NCI-H1694 treated with DMSO at 0.1 percent for 48 hours (cell line): ENCODE results near the gene RHBDD2.
"Not testable (repeated sequence)": the region's sequence is repeated elsewhere in the genome, so short reads cannot be mapped to it uniquely, and the experiment has no call there.

ENCODE experiments used
- DNase-seq: peaks from one replicate; lab custom pipeline; 2025; lab: John Stamatoyannopoulos, UW

Gene RHBDD2

GRCh38 chr7:75889223-75889825 is 10.5 kb downstream of the RHBDD2 start:
- no peak for DNase-seq

DNA sequence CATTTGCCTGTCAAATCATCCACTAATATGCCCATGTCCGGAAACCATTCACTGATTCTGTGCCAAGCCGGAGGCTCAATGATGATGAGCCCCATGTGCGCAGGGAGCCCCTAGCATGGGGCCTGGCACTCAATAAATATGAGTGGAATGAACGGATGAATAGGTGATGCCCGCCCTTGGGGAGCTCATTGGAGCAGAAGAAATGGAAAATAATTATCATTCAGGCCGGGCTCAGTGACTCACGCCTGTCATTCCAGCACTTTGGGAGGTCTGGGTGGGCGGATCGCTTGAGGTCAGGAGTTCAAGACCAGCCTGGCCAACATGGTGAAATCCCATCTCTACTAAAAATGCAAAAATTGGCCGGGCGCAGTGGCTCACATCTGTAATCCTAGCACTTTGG is 11.0 kb downstream of the RHBDD2 start:
- no peak for DNase-seq

DNA sequence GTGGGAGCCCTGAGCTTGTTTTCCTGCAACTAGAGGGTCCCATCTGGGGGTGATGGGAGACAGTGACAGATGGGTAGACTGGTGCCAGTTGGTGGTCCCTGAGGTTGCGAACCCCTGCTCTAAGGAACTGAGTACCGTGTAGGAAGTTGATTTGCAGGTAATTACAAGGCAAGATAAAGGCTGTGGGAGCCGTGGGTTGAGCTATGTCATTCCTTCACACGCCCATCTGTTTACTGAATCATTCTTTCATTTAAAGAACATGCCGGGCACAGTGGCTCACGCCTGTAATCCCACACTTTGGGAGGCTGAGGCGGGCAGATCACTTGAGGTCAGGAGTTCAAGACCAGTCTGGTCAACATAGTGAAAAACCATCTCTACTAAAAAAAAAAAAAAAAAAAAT is 12.4 kb downstream of the RHBDD2 start:
- not testable (repeated sequence) for DNase-seq

DNA sequence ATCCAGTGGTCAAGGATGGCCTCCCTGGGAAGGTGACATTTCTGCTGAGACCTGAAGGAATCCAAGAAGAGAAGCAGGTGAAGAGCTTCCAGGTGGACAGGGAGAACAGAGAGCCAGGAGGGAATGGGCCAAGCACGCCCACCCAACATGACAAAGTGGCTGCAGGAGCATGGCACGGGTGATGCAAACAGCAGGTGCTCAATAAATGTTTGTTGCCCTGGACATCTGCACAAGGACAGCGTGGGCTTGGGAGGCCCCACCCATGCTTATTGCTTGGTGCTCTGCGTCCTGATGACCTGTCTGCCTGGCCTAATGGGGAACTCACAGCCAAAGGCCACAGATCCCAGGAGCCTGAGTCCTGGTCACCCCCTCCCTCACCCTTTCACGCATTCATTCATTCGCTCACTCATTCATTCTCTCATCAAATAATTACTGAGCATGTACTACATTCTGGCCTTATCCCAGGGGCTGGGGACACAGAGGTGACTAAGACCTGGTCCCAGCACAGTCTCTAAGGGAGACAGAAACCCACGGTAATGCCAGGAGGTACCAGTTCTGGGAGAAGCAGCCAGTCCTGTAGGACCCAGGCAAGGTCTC is 13.1 kb downstream of the RHBDD2 start:
- DNase-seq, result no peak

- DNase-seq, result no peak
These were observed 13.9 kb downstream of the RHBDD2 start for GRCh38 chr7:75892634-75893272.

GRCh38 chr7:75896803-75897327 is 18.0 kb downstream of the RHBDD2 start:
- no peak for DNase-seq

- no peak for DNase-seq
These were observed 21.9 kb downstream of the RHBDD2 start for GRCh38 chr7:75900617-75901315.

DNA sequence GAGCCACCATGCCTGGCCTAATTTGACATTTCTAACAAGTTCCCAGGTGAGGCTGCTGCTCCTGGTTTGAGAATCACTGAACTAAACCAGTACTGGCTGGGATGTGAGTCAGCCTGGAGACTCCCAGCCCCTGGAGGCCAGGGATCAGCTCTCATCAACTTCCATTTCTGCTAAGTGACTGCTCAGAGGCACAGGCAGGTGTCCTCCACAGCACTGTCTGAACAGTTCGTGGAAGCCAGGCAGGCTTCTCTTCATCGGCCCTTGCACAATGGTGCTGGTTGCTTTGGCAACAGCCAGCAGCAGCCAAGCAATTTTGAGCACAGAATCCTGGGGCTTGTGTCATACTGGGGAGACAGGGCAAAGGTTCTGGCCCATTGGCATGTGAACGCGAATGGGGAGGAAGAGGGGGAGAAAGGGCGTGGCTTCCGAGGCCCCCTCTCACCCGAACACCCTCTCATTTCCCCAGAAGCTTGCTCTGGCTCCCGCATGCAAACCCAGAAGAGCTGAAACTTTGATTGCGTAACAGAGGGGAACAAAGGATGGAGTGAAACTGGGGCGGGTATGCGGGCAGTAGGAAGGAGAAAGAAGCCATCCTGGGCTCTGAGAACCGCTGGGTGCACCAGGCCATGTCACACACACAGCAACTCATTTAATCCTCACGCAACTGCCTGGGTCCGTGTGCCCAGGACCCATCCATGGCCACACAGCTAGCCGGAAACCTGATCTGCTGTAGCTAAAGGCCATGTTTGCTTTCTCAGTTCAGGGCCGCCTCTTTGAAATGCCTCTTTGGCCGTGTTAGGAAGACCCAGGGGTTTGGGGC is 27.2 kb downstream of the RHBDD2 start:
- DNase-seq, result no peak

GRCh38 chr7:75906991-75907667 is 28.3 kb downstream of the RHBDD2 start:
- no peak for DNase-seq

DNA sequence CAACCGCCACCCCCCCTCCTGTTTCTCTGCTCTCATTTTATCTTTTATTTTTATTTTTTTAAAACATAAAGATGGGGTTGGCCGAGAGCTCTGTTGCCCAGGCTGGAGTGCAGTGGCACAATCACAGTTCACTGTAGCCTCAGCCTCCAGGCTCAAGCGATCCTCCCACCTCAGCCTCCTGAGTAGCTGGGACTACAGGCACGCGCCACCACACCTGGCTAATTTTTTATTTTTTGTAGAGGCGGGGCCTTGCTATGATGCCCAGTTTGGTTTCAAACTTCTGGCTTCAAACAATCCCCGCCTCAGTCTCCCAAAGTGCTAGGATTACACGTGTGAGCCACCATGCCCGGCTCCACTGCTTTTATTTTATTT is 28.8 kb downstream of the RHBDD2 start:
- not testable (repeated sequence) for DNase-seq

GRCh38 chr7:75909521-75910132 is 30.8 kb downstream of the RHBDD2 start:
- DNase-seq, result no peak

DNA sequence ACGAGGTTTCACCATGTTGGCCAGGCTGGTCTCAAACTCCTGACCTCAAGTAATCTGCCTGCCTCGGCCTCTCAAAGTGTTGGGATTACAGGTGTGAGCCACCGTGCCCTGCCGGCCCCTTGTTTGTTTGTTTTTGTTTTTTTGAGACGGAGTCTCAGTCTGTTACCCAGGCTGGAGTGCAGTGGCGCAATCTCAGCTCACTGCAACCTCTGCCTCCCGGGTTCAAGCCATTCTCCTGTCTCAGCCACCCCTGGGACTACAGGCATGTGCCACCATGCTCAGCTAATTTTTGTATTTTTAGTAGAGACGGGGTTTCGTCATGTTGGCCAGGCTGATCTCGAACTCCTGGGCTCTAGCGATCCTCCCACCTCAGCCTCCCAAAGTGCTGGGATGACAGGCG is 32.4 kb downstream of the RHBDD2 start:
- not testable (repeated sequence) for DNase-seq

DNA sequence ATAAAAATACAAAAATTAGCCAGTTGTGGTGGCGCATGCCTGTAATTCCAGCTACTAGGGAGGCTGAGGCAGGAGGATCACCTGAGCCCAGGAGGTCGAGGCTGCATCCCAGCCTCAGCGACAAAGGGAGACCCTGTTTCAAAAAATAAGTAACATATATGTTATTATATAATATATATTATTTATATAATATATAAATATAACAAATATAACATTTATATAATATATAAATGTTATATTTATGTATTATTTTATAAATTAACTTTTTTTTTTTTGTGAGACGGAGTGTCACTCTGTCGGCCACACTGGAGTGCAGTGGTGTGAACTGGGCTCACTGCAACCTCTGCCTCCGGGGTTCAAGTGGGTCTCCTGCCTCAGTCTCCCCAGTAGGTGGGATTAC is 34.6 kb downstream of the RHBDD2 start:
- no peak for DNase-seq

DNA sequence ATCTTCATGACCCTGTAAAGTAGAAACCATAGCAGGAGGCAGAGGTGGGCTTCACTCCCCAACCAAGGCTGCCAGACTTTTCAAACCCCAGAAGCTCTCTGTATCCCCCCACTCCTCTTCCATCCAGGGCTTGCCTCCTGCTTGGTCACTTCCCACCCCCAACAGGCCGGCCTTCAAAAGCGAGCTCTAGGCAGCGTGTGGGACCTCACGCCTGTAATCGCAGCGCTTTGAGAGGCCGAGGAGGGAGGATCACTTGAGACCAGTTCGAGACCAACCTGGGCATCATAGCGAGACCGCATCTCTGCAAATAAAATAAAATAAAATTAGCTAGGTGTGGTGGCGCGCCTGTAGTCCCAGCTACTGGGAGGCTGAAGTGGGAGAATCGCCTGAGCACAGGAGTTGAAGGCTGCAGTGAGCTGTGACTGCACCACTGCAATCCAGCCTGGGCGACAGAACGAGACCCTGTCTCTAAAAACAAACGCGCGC is 35.4 kb downstream of the RHBDD2 start:
- DNase-seq, result no peak

GRCh38 chr7:75914655-75915415 is 36.0 kb downstream of the RHBDD2 start, which contains the start of gene POR:
Gene POR, plus strand, starts transcription at chr7:75915155. Its CDS starts 38,847 bp downstream, at chr7:75954002.
- peak; percentile 73 for DNase-seq

DNA sequence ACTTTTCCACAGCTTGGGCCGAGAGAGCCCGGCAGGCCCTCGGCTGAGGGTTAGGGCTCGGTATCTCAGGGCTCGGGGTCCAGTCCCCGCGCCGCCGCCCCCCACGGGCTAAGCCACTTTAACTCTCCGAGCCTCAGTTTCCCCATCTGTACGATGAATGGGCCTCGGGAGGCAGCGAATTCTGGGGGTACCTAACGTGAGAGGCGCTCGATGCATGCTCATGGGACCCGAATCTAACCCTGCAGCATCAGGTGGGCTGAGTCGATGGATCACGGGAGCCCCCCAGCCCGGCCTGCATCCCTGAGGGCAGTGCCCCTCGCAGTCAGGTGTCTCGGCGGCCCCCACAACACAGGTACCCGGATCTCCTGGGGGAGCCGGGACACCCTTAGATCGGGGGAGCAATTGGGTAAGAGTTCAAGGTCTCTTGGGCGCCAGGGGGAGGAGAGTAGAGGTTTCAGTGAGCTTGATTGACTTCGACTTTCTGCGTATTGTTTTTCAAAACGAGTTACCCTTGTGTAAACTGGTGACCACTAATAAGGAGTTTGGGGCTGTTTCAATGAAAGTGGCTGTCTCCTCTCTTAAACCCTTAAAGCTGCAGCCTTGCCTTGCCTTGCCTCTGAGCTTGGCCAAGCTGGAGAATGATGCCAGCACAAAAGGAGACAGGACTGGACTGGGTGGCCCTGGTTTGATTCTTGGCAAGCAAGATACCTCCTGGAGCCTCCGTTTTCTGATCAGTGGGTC is 36.8 kb downstream of the RHBDD2 start:
- peak; percentile 6 for DNase-seq

- no peak for DNase-seq
These were observed 37.4 kb downstream of the RHBDD2 start for GRCh38 chr7:75916259-75916658.

DNA sequence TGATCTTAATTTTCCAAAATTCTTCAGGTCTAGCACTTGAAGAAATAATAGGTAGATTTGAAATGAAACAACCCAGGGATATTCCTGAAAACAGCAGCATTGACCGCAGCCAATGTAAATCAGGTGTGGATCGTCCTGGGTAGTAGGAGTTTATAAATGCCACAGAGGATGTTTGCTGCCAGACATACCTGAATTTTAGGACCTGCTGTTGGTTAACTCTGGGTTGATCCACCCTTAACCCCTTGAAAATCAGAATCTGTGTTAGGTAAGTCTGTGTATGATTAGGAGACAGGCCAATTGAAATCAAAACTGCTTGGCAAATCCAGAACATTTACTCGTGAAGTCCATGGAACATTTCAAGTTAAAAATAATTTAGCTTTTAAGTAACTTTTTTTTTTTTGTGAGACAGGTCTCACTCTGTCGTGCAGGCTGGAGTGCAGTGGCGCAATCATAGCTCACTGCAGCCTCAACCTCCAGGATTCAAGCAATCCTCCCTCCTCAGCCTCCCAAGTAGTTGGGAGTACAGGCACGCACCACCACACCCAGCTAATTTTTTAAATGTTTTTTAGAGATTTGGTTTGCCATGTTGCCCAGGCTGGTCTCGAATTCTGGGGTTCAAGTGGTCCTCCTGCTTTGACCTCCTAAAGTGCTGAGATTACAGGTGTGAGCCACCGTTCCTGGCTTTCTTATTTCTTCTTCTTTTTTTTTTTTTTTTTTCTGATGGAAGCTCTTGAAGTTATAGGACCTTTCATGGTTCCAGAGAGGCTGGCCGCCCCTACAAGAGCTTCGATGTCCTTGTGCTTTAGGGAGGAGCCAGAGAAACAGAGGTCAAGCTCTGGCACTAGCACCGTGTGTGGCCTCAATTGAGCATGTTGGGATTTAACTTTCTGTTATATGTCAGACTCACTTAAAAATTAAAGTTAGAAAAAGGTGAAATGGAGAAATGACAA is 38.1 kb downstream of the RHBDD2 start:
- DNase-seq, result no peak
